Umbilical cord (tissue), 2 donors: Measurements from ENCODE around the gene REL. TPM values are rescaled to one million over a fixed set of nuclear protein-coding genes. Genes with fewer than 3 reads are reported as not detected.
"Not testable (repeated sequence)": the region's sequence is repeated elsewhere in the genome, so short reads cannot be mapped to it uniquely, and the experiment has no call there.

Experiments
- DNase-seq: peaks from one replicate; pipeline ENCODE4 v3.0.0-alpha.2; 2015; ENCODE audit warnings: low spot score
- total RNA-seq: library from RNA; depleted of rRNA; stranded (reverse); fragments of >200 nt; gene quantifications from one replicate; pipeline ENCODE4 v1.2.3, GENCODE V29; 2014; ENCODE audit warnings: low replicate concordance; ENCODE audit not compliant: insufficient read depth

REL gene
- total RNA-seq, 1 donor from 2014 or later = 13.2 TPM

GRCh38 chr2:60925994-60926740 is 44.8 kb downstream of the REL start:
- peak; percentile 3 for DNase-seq

- DNase-seq = peak; percentile 15
Measured at GRCh38 chr2:60926741-60927552, 45.6 kb downstream of the REL start.

GRCh38 chr2:60932061-60932460 is 50.7 kb downstream of the REL start:
- DNase-seq = not testable (repeated sequence)

GRCh38 chr2:60932954-60933353 is 51.6 kb downstream of the REL start:
- DNase-seq = no peak

GRCh38 chr2:60934165-60934722 is 52.9 kb downstream of the REL start:
- no peak for DNase-seq

GRCh38 chr2:60936757-60937156 is 55.4 kb downstream of the REL start:
- DNase-seq = no peak

GRCh38 chr2:60938301-60938700 is 56.9 kb downstream of the REL start:
- no peak for DNase-seq

- DNase-seq = no peak
Measured at GRCh38 chr2:60939622-60940021, 58.2 kb downstream of the REL start.

- no peak for DNase-seq
Measured at GRCh38 chr2:60945341-60945740, 64.0 kb downstream of the REL start.

- DNase-seq = no peak
Measured at GRCh38 chr2:60947056-60947455, 65.7 kb downstream of the REL start.

GRCh38 chr2:60948161-60948560 is 66.8 kb downstream of the REL start:
- no peak for DNase-seq

GRCh38 chr2:60948926-60949579 is 67.7 kb downstream of the REL start:
- no peak for DNase-seq

GRCh38 chr2:60954139-60954538 is 72.8 kb downstream of the REL start:
- no peak for DNase-seq

- DNase-seq = no peak
Measured at GRCh38 chr2:60957224-60957623, 75.8 kb downstream of the REL start.

GRCh38 chr2:60957643-60958042 is 76.3 kb downstream of the REL start:
- DNase-seq = no peak

GRCh38 chr2:60958361-60958760 is 77.0 kb downstream of the REL start:
- DNase-seq = no peak

- DNase-seq = peak; percentile 14
Measured at GRCh38 chr2:60958800-60959199, 77.4 kb downstream of the REL start.

GRCh38 chr2:60959501-60959900 is 78.1 kb downstream of the REL start:
- DNase-seq = no peak

GRCh38 chr2:60960706-60961105 is 79.3 kb downstream of the REL start:
- no peak for DNase-seq

- DNase-seq = peak; percentile 29
Measured at GRCh38 chr2:60961457-60961856, 80.1 kb downstream of the REL start.

GRCh38 chr2:60962528-60962927 is 81.2 kb downstream of the REL start:
- no peak for DNase-seq

- no peak for DNase-seq
Measured at GRCh38 chr2:60963190-60963589, 81.8 kb downstream of the REL start.
